Body of pancreas (tissue), 4 donors: ENCODE measurements around the gene EHMT1.

Experiments used
- POLR2A ChIP-seq, 3 donors: fragments of 450-650 bp; IDR thresholded peaks; one replicate each; pipeline ENCODE4 v1.6.1; 2016; ENCODE audit warnings: antibody characterized with exemption in 3 of 3, mild to moderate bottlenecking in 2 of 3
- TF ChIP-seq, protein P1 (sequence below), 7 experiments: fragments of 450-650 bp in 4 of 7; fragments of 200-600 bp in 3 of 7; sonication (generic) in 3 of 7; IDR thresholded peaks; one replicate each; pipeline ENCODE4 v1.5.1; 2016 to 2019; ENCODE audit warnings: antibody characterized with exemption in 7 of 7

DNA sequence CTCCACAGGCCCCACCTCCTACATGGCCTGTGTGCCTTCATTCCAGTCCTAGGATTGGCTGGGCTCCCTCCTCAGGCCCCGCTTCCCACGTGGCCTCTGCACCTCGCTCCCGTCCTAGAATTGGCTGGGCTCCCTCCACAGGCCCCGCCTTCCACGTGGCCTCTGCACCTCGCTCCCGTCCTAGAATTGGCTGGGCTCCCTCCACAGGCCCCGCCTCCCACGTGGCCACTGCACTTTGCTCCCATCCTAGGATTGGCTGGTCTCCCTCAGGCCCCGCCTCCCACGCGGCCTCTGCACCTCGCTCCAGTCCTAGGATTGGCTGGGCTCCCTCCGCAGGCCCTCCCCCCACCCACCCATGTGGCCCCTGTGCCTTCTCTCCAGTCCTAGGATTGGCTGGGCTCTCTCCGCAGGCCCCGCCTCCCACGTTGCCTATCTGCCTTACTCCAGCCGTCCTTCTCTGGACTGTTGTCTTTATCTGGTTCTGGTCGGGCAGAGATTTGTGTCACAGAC, 213.4 kb downstream of the EHMT1 start:
- no peak for TF ChIP-seq POLR2A (IDR thresholded peaks at IDR 0.05)
- TF ChIP-seq, protein P1, sequence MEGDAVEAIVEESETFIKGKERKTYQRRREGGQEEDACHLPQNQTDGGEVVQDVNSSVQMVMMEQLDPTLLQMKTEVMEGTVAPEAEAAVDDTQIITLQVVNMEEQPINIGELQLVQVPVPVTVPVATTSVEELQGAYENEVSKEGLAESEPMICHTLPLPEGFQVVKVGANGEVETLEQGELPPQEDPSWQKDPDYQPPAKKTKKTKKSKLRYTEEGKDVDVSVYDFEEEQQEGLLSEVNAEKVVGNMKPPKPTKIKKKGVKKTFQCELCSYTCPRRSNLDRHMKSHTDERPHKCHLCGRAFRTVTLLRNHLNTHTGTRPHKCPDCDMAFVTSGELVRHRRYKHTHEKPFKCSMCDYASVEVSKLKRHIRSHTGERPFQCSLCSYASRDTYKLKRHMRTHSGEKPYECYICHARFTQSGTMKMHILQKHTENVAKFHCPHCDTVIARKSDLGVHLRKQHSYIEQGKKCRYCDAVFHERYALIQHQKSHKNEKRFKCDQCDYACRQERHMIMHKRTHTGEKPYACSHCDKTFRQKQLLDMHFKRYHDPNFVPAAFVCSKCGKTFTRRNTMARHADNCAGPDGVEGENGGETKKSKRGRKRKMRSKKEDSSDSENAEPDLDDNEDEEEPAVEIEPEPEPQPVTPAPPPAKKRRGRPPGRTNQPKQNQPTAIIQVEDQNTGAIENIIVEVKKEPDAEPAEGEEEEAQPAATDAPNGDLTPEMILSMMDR (IDR thresholded peaks at IDR 0.05): no peak
